HG03103 (cell line): ENCODE measurements around the gene ZMIZ1.

ENCODE experiments used
- ATAC-seq: cut with Tn5 transposase; IDR thresholded peaks from one replicate; pipeline ENCODE4 v1.9.1; 2021; ENCODE audit warnings: low read depth; ENCODE audit not compliant: unreplicated experiment

Gene ZMIZ1

DNA sequence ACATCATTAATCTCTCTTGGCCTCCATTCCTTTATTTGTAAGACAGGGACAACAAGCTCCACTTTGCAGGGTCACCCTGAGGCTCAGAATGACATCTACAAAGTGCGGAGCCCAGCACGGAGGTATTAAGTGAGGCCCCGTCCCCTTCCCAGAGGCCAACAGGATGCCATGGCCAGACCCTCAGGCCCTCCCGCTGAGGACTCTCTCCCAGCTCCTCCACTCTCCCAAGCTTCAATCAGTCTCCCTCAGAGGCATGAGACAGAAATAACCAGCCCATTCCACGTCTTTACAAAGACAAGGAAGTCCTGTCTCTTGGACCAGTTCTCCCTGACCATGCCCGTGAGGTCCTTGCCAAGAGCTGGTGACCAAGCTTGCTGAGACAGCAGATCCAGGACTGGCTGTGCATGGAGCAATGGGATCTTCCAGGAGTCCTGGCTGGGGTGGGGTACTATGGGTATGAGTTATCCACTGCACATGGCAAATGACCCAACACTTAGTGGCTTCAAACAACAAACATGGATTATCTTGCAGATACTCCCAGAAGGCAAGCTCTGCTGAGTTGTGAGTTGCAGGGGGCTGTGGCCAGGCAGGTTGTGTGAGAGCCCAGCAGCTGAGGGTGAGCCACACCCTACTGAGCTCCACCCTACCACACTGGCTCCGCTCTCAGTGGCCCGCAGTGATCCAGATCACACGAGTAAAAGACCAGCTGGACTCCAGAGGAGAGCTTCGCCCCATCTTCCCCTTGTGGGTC is 274.2 kb downstream of the ZMIZ1 start:
- ATAC-seq, result no peak

GRCh38 chr10:79344502-79345195 is 275.9 kb downstream of the ZMIZ1 start:
- ATAC-seq, result no peak

DNA sequence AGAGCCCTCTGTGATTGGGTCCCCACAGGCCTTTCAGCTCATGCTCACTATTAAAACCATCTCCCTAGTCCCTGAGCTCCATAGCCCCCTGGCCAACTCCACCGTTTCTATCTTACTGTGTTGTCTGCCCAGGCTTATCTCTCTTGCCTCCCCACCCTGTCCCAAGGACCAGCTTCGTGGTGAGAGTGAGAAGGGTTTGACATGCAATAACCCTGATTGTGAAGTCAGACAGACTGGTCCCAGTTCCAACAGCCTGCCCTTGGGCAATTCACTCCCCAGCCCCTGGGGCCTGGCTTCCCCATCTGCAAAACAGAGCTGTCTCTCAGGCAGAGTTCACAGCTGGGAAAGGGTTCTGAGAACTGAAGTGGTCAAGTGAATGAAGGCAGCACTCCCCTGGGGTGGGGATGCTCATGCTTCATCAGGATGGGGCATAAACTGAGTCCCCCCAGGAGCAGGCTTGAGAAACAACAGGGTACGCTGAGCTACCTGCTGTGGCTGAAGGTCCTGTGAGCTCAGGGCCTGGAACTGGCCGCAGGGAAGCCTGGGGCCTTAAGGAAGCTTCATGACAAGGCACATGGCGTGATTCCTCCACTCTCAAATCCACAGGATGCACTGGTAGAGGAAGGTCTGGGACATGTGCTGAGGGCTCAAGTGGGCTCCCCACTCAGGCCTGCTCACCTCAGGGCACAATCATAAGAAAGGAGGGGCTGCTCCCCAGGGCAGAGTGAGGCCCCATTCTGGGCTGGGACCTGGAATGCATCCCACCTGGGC is 276.7 kb downstream of the ZMIZ1 start:
- no peak for ATAC-seq

- ATAC-seq, result no peak
Measured at GRCh38 chr10:79346012-79346340, 277.2 kb downstream of the ZMIZ1 start.

DNA sequence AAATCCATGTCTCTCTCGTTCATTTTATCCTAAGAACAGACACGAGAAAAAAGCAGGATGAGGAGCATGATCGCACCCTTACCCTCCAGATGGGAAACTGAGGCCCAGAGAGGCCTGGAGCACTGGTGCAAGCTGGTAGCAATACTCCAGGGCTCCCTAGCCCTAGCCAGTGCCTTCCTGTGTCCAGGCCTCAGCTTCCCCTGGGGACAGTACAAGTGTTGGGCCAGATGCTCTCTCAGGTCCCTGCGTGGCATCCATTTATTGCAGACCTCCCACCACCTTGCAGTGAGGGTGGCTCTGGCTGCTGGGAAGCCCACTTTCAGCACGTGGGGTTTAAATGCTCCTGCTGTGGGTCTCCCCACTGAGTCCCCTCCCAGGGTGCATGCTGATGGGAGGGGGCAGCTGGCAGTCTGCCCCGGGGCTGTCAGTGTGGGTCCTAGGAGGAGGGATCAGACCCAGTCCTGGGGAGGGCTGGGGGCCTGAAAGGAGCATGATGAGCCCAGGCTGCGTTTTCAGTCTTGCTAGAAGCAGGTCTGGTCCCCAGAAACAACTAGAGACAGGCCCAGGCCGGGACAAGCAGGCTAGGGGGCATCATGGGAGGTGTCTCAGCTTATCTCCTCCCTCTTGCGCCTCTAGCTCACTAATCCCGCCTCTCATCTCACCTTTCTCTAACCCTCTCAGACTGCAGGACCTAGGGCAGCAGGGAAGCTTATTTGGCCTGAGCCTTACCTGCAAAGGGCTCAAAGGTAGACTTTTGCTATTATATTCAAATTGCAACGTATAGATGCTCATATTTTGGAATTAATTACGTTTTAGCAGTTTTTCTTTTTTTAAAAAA is 277.8 kb downstream of the ZMIZ1 start:
- no peak for ATAC-seq

- ATAC-seq, result peak; percentile 80
Measured at GRCh38 chr10:79347226-79347893, 278.6 kb downstream of the ZMIZ1 start, which contains the start of gene PPIF. PPIF (plus strand) TSS chr10:79347469; CDS start chr10:79347549, 80 bp downstream.

DNA sequence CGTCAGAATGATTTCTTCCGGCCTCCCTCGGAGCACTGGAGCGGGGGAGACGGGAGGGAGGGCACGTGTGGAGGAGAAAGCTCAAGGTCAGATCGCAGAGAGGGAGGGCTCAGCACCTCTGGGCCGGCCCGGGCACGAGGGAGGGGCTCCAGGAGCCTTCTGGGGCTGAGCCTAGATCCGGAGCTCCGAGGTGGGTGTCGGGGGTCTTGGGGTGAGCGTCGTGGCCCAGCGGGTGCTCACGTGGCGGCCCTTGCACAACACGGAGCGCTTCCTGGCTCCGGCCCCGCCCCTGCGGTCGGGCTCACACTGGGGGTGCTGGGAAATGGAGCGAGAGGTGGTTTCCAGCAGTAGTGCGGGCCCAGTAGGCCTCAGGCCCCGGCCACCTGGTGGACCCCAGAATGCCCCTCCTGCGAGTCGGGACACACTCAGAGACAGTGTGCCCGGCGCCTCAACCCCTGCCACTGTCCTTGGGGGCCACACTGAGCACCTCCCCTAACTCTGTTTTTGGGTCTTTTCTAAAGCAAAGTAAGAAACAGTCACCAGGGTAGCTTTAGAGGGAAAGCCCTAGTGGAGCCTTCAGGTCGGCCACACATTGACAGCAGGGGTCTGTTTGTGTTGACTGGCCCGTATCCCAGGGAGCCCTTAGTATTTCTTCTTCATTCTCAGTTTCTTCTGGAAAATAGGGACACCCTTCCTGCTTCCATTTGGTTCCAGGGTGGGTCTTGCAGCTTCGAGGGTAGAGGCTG is 279.3 kb downstream of the ZMIZ1 start:
- ATAC-seq, result peak; percentile 64

DNA sequence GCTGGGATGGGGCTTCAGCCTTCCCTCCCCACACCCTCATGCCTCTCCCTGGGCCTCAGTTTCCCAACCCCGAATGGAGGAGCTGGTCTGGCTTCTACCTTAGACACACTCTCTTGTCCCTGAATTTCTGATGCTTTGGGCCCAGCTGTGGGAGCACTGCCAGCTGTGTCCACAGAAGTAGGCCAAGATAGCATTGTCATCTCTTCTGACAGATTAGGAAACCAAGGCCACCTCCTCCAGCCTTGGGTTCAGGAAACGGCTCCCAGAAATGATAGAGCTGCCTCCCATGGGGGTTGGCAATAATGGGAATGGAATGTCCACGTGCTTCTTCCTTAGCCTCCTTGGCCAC is 279.8 kb downstream of the ZMIZ1 start:
- no peak for ATAC-seq

DNA sequence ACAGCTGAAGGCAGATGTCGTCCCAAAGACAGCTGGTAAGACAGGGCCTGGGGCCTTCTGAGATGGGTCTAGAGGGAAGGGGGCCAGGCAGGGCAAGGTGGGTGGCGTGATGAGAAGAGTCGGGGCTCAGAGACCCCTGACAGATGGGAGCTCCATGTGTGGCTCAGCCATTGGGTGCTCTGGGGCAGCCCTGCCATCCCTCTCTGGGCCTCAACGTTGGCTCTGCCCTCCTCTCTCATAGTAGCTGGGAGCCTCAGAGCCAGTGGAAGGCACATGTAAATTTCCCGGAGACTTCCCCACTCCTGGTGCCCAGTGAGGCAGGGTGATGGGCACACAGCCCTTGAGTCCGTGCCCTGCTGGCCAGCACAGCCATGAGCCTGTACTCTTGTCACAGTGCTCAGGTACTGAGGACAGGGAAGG is 280.3 kb downstream of the ZMIZ1 start:
- ATAC-seq, result no peak

- no peak for ATAC-seq
Measured at GRCh38 chr10:79349766-79350406, 281.1 kb downstream of the ZMIZ1 start.

DNA sequence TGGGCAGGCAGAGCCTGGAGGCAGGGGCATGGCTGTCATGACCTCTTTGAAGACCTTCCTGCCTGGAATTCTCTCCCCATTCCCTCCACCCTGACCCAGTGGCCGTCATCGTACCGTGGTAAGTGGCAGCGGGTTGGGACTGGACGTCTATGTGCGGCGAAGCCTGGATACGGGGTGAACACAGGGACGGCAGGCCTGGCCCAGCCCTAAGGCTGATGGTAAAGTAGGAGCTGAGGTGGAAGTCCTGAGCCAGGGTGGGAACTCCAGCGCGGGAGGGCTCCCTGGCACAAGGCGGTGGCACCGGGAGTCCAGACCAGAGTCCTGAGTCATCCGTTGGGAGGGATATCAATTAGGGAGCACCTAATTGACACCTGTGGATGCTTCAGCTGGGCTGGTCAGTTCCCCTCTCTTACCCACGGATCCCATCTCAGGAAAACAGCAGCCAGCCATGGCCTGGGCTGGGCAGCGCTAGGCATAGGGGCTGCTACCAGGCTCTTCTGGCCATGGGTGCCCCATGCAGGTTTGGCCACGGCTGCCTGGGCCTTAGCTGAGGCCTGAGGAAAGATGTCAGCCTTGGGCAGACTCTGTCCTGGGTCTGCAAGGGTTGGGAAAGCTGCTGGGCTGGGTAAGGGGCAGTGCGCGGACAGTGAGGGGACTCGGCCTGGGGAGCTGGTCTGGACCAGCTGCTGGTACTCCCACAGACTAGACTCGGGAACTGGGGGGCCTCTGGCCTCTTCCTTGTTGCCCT is 281.8 kb downstream of the ZMIZ1 start:
- ATAC-seq, result no peak

- ATAC-seq, result no peak
Measured at GRCh38 chr10:79351332-79351731, 282.6 kb downstream of the ZMIZ1 start.

GRCh38 chr10:79352035-79352877 is 283.5 kb downstream of the ZMIZ1 start:
- no peak for ATAC-seq

GRCh38 chr10:79353000-79353406 is 284.2 kb downstream of the ZMIZ1 start:
- ATAC-seq, result no peak

GRCh38 chr10:79353726-79354125 is 285.0 kb downstream of the ZMIZ1 start:
- ATAC-seq, result peak; percentile 7

DNA sequence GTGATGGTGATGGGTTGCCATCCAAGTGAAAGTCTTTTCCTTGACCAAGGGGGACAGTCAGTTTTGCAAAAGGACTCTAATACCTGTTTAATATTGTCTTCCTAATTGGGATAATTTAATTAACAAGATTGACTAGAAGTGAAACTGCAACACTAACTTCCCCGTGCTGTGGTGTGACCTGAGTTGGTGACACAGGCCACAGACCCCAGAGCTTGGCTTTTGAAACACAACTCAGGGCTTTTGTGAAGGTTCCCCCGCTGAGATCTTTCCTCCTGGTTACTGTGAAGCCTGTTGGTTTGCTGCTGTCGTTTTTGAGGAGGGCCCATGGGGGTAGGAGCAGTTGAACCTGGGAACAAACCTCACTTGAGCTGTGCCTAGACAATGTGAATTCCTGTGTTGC is 285.4 kb downstream of the ZMIZ1 start:
- ATAC-seq, result peak; percentile 45

DNA sequence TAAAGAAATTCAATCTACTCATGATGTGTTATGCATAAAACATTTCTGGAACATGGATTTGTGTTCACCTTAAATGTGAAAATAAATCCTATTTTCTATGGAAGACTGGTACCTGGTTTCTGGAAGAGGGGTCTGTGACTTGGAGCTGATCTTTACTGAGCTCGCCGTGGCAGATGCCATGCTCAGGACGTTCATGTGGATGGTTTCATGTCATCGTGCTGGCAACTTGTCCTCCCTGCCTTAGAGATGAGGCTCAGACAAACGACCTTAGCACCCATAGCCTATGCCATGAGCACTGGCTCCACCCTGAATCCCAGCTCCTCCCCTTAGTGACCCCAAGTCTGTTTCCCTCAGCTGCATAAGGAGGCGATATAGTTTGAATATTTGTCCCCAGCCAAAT is 285.8 kb downstream of the ZMIZ1 start:
- ATAC-seq, result no peak
